DMS153 (cell line): ENCODE data around the gene LOXL1.

ENCODE experiments used
- DNase-seq: peaks from one replicate; lab custom pipeline; 2025; lab: John Stamatoyannopoulos, UW

LOXL1 gene

DNA sequence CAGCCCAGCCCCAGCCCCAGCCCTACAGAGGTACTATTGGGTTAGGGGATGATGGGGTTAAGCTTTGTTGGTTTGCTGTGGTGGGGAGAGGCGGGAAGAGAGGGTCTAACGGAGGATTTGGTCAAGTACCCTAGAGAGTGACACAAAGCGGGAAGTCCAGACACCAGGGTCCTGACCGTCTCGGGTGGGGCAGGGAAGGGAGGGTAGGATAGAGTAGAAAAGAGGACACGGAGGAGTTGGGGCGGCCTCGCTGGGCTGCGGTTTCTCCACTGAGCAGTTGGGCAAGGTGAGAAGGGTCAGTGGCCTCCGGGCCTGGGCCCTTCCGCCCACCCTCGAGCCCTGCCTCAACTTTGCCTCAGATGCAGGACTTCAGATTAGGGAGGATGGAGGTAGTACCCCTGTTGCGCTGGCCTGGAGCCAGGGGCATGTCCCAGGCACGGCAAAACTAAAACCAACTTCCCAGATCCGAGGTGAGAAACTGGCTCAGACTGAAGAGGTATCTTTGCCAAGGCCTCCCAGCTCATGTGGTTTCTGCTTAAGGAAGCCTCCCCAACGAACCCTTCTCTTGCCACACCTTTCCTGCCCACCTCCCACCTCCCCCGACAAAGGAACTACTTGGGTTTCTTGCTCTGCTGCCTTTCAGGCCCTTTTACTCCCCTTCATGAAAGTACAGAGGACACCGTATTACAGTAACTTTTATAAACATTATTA lies 68.8 kb downstream of the LOXL1 start:
- DNase-seq, result no peak

- DNase-seq, result no peak
Measured at GRCh38 chr15:73996267-73996666, 70.0 kb downstream of the LOXL1 start.

DNA sequence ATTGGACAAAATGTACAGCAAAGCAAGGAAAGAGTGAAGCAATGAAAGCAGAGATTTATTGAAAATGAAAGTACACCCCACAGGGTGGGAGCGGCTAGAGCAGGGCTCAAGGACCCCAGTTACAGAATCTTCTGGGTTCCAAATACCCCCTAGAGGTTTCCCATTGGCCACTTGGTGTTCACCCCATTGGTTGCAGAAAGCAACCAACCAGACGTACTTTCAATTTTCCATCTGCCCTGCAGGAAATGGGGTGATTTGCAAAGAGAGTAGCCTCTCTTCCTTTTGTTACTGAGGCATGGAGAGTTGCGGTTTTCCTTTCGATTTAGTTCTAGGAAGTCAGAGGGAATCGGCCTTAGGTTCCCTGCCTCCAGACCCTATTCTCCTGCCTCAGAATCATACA lies 70.7 kb downstream of the LOXL1 start:
- peak; percentile 43 for DNase-seq

- no peak for DNase-seq
Measured at GRCh38 chr15:73997986-73998385, 71.7 kb downstream of the LOXL1 start.
